ENCODE measurements around the gene IQCN.
A peak's percentile ranks its signal among the peaks of the same experiment; 100 is the strongest.

DNA sequence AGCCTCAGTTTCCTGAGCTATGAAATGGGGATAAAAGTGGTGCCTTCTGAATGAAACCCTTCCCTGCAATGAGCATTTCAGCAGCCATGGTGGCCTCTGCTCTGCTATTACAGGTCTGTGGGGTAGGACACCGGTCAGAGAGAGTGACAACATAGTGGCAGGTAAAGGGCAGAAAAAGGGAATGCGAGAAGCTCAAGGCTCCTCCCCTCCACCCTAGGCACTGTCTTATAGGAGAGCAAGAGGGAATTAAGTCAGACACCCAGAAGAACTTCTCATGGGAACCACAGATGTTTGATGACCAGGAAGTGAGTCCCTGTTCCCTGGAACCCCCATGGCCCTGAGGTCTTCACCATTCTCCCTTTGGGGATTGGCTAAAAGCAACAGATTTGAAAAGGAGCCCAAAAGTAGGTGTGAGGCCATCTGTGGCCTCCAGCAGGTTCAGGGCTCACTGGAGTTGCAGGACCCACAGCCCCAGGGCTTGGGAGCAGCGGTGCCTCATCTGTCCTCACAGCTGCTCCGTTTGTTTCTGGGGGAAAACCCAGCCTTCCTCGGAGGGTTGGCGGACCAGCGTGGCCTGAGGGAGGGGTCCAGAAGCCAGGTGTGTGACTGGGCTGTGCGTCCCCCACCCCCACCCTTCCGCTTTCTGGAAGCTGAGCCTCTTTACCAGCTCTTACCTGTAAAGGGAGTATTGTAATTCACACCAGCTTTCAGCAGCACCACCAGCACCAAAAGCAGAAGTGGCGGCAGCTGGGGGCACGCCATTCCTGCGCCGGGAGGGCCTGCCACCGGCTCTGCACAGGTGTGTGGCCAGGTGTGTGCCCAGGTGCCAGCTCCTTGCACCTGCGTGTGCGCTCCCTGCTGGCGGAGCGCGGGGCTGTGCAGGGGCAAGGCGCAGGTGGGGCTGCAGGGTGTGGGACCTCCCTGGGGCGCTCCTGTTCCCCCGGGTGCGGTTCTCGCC is 19.4 kb downstream of the IQCN start:
- TF ChIP-seq, protein P1, sequence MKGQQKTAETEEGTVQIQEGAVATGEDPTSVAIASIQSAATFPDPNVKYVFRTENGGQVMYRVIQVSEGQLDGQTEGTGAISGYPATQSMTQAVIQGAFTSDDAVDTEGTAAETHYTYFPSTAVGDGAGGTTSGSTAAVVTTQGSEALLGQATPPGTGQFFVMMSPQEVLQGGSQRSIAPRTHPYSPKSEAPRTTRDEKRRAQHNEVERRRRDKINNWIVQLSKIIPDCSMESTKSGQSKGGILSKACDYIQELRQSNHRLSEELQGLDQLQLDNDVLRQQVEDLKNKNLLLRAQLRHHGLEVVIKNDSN (IDR thresholded peaks at IDR 0.05; ENCODE audit: borderline replicate concordance, extremely low read length, insufficient read depth, low read depth, low read length) = no peak
- TF ChIP-seq TCF12 (IDR thresholded peaks at IDR 0.05; ENCODE audit: low read depth, low read length) = peak; percentile 85
- TF ChIP-seq YY1 (IDR thresholded peaks at IDR 0.05; ENCODE audit: low read depth, low read length) = no peak
- TF ChIP-seq POLR2A (IDR thresholded peaks at IDR 0.05; ENCODE audit: low read depth, low read length) = no peak
